ENCODE measurements around the gene ADCY5. TPM values are rescaled to one million over a fixed set of nuclear protein-coding genes. Genes with fewer than 3 reads are reported as not detected.
"Not testable (repeated sequence)": the region's sequence is repeated elsewhere in the genome, so short reads cannot be mapped to it uniquely, and the experiment has no call there.

ADCY5 gene
- total and polyA plus RNA-seq, 4 donors, result 29.5 to 56.7 (median 41.7) TPM

DNA sequence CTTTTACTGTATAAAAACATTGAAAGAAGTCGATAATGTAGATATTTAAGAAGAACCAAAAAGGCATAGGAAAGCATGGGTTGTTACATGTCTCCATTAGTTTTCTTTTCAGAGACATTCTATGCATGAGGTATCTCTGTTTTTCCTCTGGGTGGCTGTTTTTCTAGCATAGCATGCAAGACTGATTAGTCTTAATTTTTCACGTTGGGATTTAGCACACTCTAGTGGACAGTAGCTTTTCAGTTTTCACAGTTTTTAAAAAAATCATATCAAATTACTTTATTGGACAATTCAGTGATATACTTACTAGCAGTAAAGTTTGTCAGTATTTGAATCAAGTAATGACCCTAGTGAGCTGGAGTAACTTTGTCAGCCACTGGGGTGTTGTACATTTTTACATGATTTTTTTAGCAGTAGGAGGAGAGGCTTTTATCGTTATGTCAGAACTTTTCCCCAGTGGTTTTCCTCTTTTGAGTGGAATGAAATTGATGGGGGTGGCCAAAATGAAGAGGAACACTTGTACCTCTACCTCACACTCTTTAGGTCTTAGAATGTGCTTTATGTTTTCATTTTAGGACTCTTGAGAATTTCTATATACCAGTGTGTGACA is 190.0 kb downstream of the ADCY5 start:
- Histone ChIP-seq H3K36me3 (ENCODE audit: control insufficient read depth, insufficient read depth, low read length) (no peaks in the 10 kb centered on the region), H3K27ac (ENCODE audit: low read depth, low read length) (no peak overlapping the region), H3K4me1 (ENCODE audit: control insufficient read depth, insufficient read depth, low read length) (no peaks in the 10 kb centered on the region), H3K9me3 (ENCODE audit: control insufficient read depth, insufficient read depth, low read length) (no peaks in the 10 kb centered on the region), H3K27me3 (ENCODE audit: control insufficient read depth, insufficient read depth, low read length) (no peaks in the 10 kb centered on the region), H3K4me3 (ENCODE audit: low read depth, low read length) (no peak overlapping the region)
- WGBS (ENCODE audit: insufficient coverage), result no CpG with 5 or more reads among the region's 3 CpGs
- DNase-seq (ENCODE audit: low read depth in 4 of 6, low spot score in 6 of 6), result peak in 5 of 6 donors; percentile 11 to 88 (median 40)

- DNase-seq (ENCODE audit: low read depth in 4 of 6, low spot score in 6 of 6), result no peak
- Histone ChIP-seq H3K36me3 (ENCODE audit: control insufficient read depth, insufficient read depth, low read length) (no peaks in the 10 kb centered on the region), H3K9me3 (ENCODE audit: control insufficient read depth, insufficient read depth, low read length) (no peaks in the 10 kb centered on the region), H3K27ac (ENCODE audit: low read depth, low read length) (no peak overlapping the region), H3K27me3 (ENCODE audit: control insufficient read depth, insufficient read depth, low read length) (no peaks in the 10 kb centered on the region), H3K4me3 (ENCODE audit: low read depth, low read length) (no peak overlapping the region), H3K4me1 (ENCODE audit: control insufficient read depth, insufficient read depth, low read length) (no peaks in the 10 kb centered on the region)
Observed at GRCh38 chr3:123258359-123258758, 190.5 kb downstream of the ADCY5 start.

- 77% methylated on average over 2 of the region's 2 CpGs for WGBS (ENCODE audit: insufficient coverage)
- no peaks in the 10 kb centered on the region for H3K27me3 ChIP-seq (ENCODE audit: control insufficient read depth, insufficient read depth, low read length)
- no peaks in the 10 kb centered on the region for H3K4me1 ChIP-seq (ENCODE audit: control insufficient read depth, insufficient read depth, low read length)
- H3K36me3 ChIP-seq (ENCODE audit: control insufficient read depth, insufficient read depth, low read length), result no peaks in the 10 kb centered on the region
- no peak for DNase-seq (ENCODE audit: low read depth in 4 of 6, low spot score in 6 of 6)
- H3K4me3 ChIP-seq (ENCODE audit: low read depth, low read length), result no peak overlapping the region
- no peaks in the 10 kb centered on the region for H3K9me3 ChIP-seq (ENCODE audit: control insufficient read depth, insufficient read depth, low read length)
- H3K27ac ChIP-seq (ENCODE audit: low read depth, low read length), result no peak overlapping the region
Observed at GRCh38 chr3:123256256-123256655, 192.6 kb downstream of the ADCY5 start.

GRCh38 chr3:123246866-123247265 is 202.0 kb downstream of the ADCY5 start:
- peak in 1 of 6 donors; percentile 11 for DNase-seq (ENCODE audit: low read depth in 4 of 6, low spot score in 6 of 6)
- H3K27ac ChIP-seq (ENCODE audit: low read depth, low read length), result no peak overlapping the region

GRCh38 chr3:123244128-123244527 is 204.8 kb downstream of the ADCY5 start:
- Histone ChIP-seq H3K9me3 (ENCODE audit: control insufficient read depth, insufficient read depth, low read length) (no peaks in the 10 kb centered on the region), H3K4me3 (ENCODE audit: low read depth, low read length) (no peak overlapping the region), H3K4me1 (ENCODE audit: control insufficient read depth, insufficient read depth, low read length) (no peaks in the 10 kb centered on the region), H3K36me3 (ENCODE audit: control insufficient read depth, insufficient read depth, low read length) (no peaks in the 10 kb centered on the region), H3K27me3 (ENCODE audit: control insufficient read depth, insufficient read depth, low read length) (no peaks in the 10 kb centered on the region), H3K27ac (ENCODE audit: low read depth, low read length) (no peak overlapping the region)
- DNase-seq (ENCODE audit: low read depth in 4 of 6, low spot score in 6 of 6), result no peak
- WGBS (ENCODE audit: insufficient coverage), result no CpG with 5 or more reads among the region's 4 CpGs

More at GRCh38 chr3:123246866-123247265, 202.0 kb downstream of the ADCY5 start:
- Histone ChIP-seq H3K27me3 (ENCODE audit: control insufficient read depth, insufficient read depth, low read length) (no peaks in the 10 kb centered on the region), H3K4me3 (ENCODE audit: low read depth, low read length) (no peak overlapping the region), H3K4me1 (ENCODE audit: control insufficient read depth, insufficient read depth, low read length) (no peaks in the 10 kb centered on the region), H3K36me3 (ENCODE audit: control insufficient read depth, insufficient read depth, low read length) (no peaks in the 10 kb centered on the region), H3K9me3 (ENCODE audit: control insufficient read depth, insufficient read depth, low read length) (no peaks in the 10 kb centered on the region)
- 42% methylated on average over 3 of the region's 3 CpGs for WGBS (ENCODE audit: insufficient coverage)

DNA sequence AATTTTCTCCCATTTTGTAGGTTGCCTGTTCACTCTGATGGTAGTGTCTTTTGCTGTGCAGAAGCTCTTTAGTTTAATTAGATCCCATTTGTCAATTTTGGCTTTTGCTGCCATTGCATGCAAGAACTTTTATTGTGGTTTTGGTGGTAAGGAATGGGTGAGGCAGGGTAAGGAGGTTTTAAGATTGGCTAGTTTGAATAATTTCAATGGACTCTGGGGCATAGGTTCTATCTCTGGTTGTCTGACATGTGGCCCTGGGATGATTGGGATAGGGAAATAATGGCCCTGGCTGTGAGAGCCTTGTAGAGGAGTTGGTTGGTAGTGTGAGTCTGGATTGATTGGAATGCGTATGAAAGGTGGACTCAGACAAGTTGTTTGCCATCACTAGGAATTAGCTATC is 209.1 kb downstream of the ADCY5 start:
- WGBS (ENCODE audit: insufficient coverage), result 80% methylated on average over 1 of the region's 1 CpG
- no peak overlapping the region for H3K27ac ChIP-seq (ENCODE audit: low read depth, low read length)
- H3K27me3 ChIP-seq (ENCODE audit: control insufficient read depth, insufficient read depth, low read length), result no peaks in the 10 kb centered on the region
- H3K36me3 ChIP-seq (ENCODE audit: control insufficient read depth, insufficient read depth, low read length), result no peaks in the 10 kb centered on the region
- H3K9me3 ChIP-seq (ENCODE audit: control insufficient read depth, insufficient read depth, low read length), result no peaks in the 10 kb centered on the region
- H3K4me3 ChIP-seq (ENCODE audit: low read depth, low read length), result no peak overlapping the region
- DNase-seq (ENCODE audit: low read depth in 4 of 6, low spot score in 6 of 6), result no peak
- H3K4me1 ChIP-seq (ENCODE audit: control insufficient read depth, insufficient read depth, low read length), result no peaks in the 10 kb centered on the region

GRCh38 chr3:123239186-123239585 is 209.7 kb downstream of the ADCY5 start:
- H3K27me3 ChIP-seq (ENCODE audit: control insufficient read depth, insufficient read depth, low read length); H3K36me3 ChIP-seq (ENCODE audit: control insufficient read depth, insufficient read depth, low read length); H3K9me3 ChIP-seq (ENCODE audit: control insufficient read depth, insufficient read depth, low read length); H3K27ac ChIP-seq (ENCODE audit: low read depth, low read length); H3K4me1 ChIP-seq (ENCODE audit: control insufficient read depth, insufficient read depth, low read length); H3K4me3 ChIP-seq (ENCODE audit: low read depth, low read length); DNase-seq (ENCODE audit: low read depth in 4 of 6, low spot score in 6 of 6): not testable (repeated sequence)
- no CpG with 5 or more reads among the region's 2 CpGs for WGBS (ENCODE audit: insufficient coverage)

GRCh38 chr3:123236902-123237301 is 212.0 kb downstream of the ADCY5 start:
- Histone ChIP-seq H3K4me1 (ENCODE audit: control insufficient read depth, insufficient read depth, low read length) (no peaks in the 10 kb centered on the region), H3K36me3 (ENCODE audit: control insufficient read depth, insufficient read depth, low read length) (no peaks in the 10 kb centered on the region), H3K4me3 (ENCODE audit: low read depth, low read length) (no peak overlapping the region), H3K9me3 (ENCODE audit: control insufficient read depth, insufficient read depth, low read length) (no peaks in the 10 kb centered on the region), H3K27ac (ENCODE audit: low read depth, low read length) (no peak overlapping the region), H3K27me3 (ENCODE audit: control insufficient read depth, insufficient read depth, low read length) (no peaks in the 10 kb centered on the region)
- no peak for DNase-seq (ENCODE audit: low read depth in 4 of 6, low spot score in 6 of 6)
- WGBS (ENCODE audit: insufficient coverage), result 100% methylated on average over 1 of the region's 3 CpGs

Other genes with a start within 250 kb of the ADCY5 start
- 10 to 100 TPM; 32.8 to 60.6 TPM for gene SEC22A, start 247.1 kb downstream of the ADCY5 start, total RNA-seq
- gene SEC22A, start 247.1 kb downstream of the ADCY5 start, polyA plus RNA-seq (ENCODE audit: insufficient read length in 2 of 2), result 10 to 100 TPM; 17.3 to 20.9 TPM
- gene HACD2, start 136.0 kb upstream of the ADCY5 start, total RNA-seq, result 10 to 100 TPM; 22.9 to 56.2 TPM
- gene HACD2, start 136.0 kb upstream of the ADCY5 start, polyA plus RNA-seq (ENCODE audit: insufficient read length in 2 of 2), result 10 to 100 TPM; 31.4 to 35.5 TPM

Measured in spinal cord (tissue), 10 donors.